DMS79 (cell line): Measurements from ENCODE around the gene CYYR1.

ENCODE experiments used
- DNase-seq: peaks from one replicate; lab custom pipeline; 2025; lab: John Stamatoyannopoulos, UW

CYYR1 gene

DNA sequence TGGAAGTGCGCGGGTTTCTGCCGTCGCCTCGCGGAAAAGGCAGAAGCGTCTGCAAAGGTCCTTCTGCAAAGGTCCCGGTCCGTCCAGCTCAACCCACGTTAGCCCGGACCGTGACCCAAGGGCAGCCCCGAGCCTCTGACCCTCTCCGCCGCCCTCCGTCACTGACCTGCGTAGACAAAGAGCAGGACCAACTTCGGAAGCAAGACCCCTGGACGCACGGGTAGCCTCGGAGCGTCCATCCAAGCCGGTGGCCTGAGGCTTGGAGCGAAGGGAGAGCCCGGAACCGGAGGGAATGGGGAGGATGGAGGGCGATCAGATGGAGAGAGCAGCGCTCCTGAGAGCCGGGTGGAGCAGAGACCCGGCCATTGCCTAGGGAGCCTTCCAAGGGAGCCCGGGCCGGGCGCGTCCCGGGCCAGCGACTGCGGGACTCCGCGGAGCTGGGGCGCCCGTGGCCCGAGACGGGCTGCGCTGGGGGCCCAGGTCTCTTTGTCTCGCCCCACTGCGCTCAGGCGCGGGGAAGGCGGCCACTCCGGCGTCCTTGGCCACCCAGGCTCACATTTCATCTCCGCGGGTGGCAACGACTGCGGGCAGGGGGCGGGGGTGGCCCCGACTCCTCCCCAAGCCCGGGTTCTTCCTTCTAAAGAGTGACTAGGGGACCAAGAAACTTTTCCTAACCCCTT is at the start of gene CYYR1:
Gene CYYR1 (minus strand): TSS at position 585 of the 680 bp plus-strand sequence. CDS start 346 bp downstream, at position 239.
- no peak for DNase-seq

DNA sequence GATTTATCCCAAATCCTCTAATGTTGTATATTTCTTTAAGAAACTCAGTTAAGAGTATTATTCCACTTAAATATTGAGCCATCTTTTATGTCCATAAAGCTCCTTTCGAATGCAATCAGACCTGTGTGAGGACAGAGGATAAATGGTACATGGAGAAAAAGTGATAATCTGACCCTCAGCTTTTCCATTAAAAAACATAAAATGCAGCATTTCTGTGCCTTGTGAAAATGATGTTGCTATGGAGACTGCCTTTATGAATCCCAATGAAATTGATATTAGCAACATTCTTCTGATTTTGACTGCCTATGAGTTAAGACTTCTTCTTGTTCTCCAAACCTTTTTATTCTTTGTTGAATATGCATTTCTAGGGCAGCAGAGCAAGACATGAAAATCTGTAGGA is 44.1 kb upstream of the CYYR1 start:
- DNase-seq = no peak

DNA sequence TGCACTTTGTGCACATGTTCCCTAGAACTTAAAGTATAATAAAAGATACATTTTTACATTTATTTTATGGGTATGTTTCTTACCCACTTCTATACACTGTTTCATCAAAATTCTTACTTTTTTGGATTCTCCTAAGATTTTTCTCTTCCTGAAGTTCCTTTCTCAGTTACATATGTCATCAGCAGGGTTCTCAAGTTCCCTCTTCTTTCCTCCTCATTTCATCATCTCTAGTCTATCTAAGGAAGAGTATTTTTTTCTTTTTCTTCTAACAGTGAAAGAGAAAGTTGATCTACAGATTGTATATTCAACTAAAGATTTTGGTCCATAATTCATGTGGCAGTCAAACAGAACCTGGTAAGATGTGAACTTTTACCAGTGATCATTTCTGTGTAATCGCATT is 41.2 kb upstream of the CYYR1 start:
- DNase-seq = no peak

DNA sequence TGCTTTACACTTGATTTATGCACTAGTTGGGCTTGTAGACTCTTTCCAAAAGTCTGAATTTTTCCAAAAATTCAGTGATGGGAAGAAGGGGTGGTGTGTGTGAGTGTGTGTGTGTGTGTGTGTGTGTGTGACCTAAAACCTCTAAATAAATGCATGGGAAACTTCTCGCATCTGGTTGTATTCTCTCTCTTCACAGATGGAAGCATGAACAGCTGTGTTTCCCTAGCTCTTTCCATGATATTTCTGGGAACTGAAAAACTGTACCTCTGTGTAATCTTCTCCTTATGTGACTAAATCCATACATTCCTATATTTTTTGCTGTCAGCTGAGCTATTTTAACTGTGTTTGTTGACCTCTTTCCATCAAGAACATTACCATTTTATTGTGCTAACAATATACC is 26.2 kb upstream of the CYYR1 start:
- no peak for DNase-seq

DNA sequence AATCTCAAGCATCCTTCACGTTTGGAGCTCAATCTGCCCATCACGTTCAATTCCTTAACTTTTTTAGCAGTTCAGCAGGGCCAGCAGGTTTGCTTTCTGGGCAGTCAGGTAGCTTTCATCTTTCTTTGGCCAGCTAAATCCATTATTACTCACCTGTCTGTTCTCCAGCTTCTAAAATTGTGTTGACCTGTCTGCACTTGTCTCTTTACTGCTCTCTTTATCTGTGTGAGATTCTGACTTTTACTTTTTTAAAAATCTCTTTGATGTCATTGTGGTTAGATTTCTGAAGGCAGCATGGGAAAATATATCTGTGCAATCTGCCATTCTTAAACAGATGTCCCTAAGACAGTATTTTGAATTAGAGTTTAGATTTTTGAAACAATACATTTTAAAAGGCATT is 24.9 kb upstream of the CYYR1 start:
- no peak for DNase-seq

DNA sequence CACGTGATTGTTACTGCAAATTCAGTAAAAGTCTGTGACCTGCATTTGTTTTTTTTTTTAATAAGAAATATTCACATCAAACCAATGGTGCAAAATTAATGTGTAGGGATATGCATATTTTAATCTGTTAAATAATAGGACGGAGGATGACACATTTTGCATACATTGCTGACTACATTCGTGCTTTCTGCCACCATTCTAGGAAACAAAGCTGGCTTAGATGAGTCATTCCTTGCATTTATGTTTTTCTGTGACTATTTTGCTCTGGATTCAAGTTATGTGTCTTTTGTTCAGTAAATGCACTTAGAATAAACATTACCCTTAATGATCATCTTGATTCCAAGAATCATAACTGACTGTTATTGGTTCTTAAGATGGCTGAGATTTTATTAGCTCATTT is 23.9 kb upstream of the CYYR1 start:
- DNase-seq = no peak

DNA sequence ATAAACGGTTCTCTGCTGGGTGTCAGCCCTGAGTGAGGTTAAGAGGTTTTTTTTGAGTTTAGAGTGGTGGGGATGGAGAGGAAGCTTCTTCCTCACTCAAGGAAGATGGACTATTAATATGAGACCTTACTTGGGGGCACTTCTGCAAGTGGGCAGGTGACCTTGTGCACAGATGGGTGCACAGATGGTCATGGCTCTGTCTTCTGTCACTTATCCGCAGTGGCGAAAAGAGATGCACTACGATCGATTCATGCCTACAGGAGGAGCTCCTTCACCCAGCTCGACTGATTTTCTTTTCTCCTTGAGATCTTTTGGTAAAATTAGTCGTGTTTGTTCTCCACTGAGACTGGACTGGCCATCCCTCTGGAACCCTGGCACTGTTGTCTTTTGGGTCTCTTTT is 22.9 kb upstream of the CYYR1 start:
- DNase-seq = no peak

DNA sequence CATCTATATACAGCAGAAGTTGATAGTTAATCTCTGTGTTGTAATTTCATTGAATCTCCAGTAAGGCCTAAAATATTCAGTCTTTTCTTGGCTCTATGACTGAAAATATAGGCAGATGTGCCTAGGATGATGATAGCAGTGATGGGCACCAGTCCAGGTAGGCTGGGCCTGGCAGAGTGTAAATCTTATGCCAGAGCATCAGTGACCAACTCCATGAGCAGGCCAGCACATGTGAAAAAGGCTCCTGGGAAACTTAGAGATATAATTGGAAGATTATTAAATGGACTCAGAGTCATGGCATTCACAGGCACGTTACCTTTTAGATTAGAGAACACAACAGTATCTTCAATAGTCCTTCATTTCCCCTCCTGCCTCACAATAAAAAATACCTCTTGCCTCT is 20.7 kb upstream of the CYYR1 start:
- no peak for DNase-seq

DNA sequence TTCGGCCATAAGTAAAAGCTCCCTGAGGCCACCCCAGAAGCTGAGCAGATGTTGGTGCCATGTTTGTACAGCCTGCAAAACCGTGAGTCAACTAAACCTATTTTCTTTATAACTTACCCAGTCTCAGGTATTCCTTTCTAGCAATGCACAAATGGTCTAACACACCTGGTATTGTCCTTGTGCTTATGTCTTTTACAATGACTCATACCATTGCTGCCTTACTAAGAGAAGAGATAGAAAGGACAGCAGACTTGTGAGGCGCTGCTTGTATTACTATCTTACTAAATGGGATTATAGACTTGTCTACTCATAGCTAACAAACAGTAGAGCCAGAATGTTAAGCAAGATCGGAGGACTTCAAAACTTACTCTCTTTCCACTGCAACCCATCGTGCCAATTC is 18.5 kb upstream of the CYYR1 start:
- no peak for DNase-seq

DNA sequence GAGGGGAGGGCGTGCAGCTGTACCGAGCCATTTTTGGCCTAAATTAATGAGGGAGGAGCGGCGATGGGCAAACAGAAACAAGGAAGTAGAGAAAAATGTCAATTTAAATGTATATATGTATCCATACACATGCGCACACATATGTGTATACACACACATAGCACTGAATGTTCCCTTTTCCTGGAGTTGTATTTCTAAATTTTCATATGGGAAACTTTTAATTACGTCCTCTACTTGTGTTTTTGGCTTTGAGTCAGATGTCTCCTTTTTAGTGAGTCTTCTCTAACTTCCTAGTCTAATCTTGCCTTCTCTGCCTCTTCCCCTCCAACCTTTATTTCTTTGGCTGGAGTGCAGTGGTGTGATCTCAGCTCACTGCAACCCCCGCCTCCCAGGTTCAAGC is 15.4 kb upstream of the CYYR1 start:
- no peak for DNase-seq

DNA sequence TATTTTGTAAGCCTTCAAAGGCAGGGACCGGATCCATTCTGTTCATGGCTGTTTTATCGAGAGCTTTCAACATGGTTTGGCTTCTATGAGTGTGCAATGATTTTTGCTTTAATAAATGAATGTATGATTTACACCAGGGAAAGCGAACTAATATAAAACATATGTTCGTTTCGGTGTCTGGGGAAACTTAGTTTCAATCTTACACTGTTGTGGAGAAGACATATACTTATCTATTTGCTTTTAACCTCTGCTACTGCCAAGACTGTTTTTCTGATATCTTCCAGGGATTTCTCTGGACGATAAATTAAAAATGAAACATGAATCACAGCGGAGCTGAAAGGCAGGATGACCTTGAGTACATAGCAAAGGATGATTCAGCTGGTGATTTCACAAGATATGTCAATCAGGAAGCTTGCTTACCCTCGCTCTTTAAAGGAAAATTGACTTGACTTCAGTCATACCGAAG is 14.7 kb upstream of the CYYR1 start:
- DNase-seq = no peak

DNA sequence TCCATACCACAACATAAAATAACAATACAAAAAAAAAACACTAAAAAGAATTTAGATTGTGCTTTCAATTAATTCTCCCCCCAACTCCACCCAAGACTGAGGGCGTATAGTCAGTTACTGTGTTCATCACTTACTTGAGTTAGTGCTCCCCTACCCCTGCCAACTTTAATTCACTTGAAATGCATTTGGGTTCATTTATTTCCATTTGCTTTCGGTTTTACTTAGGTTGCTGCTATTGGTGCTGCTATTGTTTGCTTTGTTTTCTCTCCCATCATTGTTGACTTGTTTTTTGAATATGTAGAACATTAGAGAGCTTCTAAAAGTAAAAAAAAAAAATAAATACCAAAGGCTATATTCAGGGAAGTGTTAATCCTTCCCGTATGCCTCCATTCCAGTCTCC is 10.7 kb upstream of the CYYR1 start:
- no peak for DNase-seq

DNA sequence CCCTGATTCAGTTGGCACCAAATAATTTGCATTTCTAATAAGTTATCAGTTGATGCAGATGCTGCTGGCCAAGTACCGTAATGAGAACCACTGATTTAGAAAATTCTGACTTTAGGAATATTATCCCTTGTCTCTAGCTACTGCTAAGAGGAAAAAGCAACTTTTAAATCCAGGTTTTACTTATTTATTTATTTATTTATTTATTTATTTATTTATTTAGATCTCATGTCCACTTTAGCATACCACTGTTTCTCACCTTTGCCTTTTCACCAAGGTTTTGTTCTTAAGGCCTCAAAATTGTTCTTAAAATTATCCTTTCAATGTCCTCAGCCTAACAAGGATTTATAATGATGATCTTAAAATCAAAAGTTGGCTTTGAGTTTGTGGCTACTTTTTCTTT is 8.7 kb upstream of the CYYR1 start:
- DNase-seq = no peak

DNA sequence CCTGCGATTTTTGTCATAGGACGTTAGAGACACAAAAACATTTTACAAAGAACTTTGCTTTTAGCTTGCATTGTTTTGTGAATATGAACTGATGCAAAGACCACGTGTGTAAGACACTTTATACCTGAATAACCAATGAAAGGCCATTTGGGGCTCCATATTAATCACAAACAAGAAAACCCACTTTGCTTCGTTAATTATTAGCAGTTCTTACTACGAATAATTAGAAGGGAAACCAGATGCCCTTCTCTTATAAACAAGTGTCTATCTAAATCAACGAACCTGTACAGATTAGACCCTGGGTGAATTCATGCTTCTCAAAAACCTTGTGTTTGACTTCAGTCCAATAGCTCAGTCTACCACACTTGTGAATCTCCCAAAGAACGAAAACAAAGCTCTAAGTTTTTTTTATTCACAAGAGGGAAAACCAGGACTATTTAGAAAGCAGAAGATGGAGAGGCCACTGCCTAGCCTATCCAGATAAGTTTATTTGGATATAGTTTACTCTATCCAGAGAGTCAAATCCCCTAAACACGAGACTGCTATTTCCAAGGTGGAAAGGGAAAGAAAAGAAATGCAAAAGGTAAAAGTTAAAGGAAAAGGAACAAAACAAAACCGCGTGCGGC is 897 bp downstream of the CYYR1 start:
- DNase-seq = no peak

DNA sequence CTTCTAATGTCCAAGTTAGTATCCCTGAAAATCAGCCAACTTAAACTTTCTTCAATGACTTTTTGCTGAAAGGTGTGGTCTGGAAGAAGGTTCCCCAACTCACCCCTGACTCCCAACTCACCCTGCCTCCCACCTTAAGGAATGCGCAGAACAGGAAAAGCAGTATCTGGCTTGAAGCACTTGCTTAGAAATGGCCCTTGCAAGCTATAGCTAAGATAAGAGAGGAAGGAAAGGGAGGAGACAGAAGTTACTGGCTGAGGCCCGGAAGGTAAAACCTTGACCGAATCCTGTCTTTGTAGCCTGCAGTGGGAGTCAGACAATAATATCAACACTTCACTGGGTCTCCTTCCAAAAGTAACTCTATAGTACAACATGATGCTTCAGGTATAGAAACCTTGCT is 2.9 kb downstream of the CYYR1 start:
- DNase-seq = no peak

DNA sequence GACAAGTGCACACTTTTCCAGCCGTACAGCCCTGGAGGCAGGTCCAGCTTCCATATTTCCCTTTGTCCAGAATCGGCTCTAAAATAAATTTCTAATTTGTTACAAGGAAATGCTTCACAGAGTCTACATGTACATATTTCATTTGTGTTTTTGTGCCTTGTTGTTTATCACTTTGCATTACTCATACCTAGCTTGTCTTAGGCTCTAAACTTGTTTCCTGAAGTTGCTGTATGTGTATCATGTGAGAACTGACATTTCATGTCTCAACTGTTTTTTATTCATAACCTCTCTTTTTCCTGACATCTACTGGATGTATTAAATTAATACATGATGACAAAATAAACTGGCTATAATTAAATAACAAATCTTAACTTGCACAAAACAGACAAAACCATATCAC is 7.5 kb downstream of the CYYR1 start:
- DNase-seq = no peak

DNA sequence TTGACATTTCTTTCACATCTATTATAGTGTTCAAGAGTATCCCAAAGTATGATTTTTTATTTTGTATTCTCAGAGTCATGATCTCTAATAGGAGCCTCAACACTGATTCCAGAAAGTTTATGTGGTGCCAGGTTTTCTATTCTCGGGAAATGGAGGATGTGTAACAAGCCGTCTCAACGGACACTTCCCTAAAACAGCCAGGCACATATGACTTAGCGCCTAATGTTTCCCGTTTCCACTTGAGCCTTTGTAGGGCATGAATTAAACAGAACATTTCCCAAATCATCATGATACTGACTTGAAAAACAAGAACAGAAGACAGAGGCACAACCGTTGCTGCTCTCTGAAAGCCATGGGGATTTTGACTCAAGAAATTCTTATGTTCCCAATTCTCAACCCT is 8.0 kb downstream of the CYYR1 start:
- DNase-seq = no peak

DNA sequence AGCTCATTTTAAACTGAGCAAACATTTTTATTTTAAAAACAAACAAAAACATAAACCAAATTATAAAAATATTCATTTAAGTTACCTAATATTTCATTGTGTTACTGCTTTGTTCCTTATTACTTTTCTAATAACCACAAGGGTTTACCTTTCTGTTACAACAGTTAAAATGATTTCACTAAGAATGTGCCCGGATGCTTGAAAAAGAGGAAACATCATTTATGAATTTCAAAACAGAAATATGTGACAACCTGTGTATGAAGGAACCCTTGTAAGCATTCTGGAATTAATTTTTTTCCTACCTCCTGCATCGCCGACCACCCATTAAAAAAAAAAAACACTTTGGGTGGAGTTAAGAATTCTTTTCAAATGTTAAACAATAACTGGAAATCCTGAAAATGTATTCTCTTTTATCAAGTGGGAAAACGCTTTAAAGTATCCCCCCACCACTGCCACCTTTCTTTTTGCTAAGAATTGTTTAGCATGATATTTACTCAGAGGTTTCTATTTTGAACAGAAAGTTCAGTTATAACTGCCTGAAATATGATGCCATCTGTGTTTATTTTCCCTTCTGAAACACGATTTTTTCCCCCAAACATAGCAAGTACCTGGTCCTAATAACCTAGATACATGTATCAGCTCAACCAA is 9.1 kb downstream of the CYYR1 start:
- DNase-seq = no peak

DNA sequence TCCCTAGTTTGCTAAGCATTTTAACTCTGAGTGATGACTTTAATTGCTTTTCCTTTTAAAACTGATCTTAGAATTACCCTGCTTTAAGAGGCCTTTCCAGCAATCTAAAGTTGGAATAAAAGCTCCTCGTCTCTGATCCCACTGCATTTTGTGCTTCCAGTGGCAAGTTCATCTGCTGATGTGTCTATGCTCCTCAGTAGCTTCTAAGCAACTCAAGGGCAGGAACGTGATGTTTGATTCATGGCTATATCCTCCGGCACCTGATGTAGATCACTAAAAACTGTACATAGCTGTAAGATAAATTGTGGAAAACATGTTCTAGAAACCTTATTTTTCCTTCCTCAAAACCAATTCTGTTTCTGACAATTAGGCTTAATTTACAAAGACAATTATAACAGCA is 12.5 kb downstream of the CYYR1 start:
- DNase-seq = no peak

DNA sequence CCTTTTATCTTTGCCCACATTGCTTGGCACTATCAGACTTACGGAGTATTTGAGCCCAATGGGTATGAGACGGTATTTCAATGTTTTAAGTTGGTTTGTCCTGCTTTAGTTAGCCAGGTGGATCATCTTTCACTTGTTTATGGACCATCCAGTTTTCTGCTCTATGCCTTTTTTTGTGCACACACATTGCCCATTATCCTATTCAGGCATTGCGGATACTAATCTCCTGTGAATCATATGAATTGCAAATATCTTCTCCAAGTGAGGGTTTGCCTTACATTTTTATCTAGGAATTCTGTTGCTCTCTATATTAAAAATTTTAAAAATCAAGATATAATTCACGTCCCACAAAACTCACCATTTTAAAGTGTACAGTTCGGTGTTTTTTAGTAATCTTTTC is 14.0 kb downstream of the CYYR1 start:
- no peak for DNase-seq

DNA sequence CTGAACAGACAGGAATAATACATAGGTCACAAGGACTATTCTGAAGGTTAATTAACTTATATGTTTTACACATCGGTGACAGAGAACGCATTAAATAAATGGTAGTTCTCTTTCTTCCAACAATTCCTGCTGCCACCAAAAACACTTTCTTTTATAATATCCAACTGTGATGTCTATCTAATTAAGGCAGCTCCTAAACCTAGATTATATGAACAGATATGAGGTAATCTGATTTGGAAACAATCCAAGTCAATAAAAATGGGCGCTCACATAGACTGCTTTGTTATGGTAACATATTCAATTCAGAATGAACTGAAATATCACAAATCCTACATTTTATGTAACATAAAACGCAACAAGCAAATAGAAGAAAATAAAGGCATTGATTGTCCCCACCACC is 16.0 kb downstream of the CYYR1 start:
- no peak for DNase-seq

DNA sequence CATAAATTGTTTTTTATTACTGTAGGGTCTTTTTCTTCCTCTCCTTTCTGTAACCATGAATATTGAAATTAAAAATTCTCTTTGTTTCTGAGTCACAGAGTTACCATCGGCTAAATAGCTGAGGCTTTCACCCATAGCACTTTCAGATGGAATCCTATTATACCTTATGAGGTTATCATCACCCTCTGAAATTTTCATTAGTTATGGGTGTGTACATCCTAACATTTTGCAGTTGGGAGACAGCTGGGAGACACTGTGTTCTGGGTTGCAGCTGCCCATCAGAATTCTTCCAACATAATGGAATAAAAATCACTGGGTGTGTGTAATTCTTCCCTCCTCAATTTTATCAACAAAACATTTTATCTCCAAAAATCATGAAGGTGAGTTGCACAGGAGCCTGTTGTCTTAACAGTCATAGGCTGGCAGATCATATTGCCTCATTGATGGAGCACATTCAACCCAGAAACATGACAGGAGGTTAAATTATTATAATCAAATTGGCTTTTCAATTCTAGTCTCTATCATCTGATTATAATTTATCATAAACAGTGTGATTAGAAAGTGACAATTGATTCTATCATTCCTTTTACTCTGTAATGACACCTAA is 17.4 kb downstream of the CYYR1 start:
- DNase-seq = no peak

DNA sequence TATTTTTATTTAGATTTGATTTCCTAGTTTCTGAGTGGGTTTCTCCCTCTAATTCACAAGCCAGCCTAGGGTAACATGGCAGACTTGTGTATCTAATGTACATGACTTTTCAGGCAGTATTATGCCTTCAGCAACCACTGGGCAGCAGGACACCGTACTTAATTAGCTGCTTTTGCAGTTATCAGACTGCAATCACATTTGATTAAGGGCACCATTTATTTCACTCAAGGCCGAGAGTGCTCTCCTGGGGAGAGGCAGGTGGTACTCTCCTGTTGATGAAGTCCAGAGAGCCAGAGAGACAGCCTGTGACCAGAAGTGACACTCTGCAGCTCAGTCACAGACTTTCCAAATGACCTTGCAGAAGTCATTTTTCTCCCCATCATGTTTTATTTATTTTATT is 18.7 kb downstream of the CYYR1 start:
- no peak for DNase-seq
